Embryonic facial prominence (tissue), 1 donor: ENCODE data around the gene GTF3C5.
"Not testable (repeated sequence)": the region's sequence is repeated elsewhere in the genome, so short reads cannot be mapped to it uniquely, and the experiment has no call there.

Experiments used
- DNase-seq: peaks from one replicate; pipeline ENCODE4 v3.0.0-alpha.2; 2016; ENCODE audit errors: extremely low spot score

The GTF3C5 gene

GRCh38 chr9:133088756-133089155 is 58.0 kb downstream of the GTF3C5 start:
- no peak for DNase-seq

DNA sequence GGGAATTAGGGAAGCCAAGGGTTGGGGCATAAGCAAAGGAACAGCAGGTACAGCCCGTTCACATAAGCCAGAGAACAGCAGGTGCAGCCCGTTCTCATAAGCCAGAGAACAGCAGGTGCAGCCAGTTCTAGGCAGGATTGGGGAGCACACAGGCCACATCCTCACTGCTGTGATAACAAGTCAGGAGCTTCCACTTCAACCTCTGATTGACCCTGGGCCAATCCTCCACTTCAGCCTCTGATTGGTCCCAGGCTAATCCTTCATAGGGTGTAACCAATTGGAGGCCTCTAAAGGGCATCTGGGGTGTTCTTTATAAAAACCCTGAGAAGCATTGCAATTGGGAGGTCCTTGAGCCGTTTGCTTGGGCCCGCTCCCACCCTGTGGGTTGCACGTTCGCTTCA is 58.5 kb downstream of the GTF3C5 start:
- DNase-seq: no peak

- no peak for DNase-seq
Observed at GRCh38 chr9:133090187-133090586, 59.4 kb downstream of the GTF3C5 start.

DNA sequence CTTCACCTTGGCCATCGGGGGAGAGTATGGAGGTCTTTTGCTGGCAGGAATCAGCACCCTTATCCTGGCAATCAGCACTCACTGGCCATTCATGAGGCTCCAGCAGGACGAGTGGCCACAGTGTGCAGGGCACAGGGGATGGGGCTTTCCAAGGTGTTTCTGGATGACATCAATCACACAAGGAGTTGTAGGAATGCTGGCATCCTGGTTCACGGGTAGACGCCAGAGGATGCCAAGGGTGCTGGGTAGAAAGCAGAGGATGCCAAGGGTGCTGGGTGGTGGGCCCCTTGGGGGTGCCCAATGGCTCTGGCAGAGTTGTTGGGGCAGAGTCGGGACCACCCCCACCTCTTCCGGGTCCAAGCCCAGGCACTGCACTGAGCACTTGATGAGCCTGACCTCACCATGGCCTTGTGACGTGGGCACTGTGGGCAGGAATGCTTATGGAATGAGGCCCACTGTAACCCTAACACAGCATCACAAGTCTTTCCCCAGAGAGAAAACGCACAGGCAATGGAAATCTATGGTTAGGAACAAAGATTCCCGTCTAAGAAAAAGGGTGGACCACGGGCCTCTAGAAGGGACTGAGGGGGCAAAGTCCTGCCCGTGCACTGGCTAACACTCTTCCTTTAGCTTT is 60.1 kb downstream of the GTF3C5 start:
- no peak for DNase-seq

- not testable (repeated sequence) for DNase-seq
Observed at GRCh38 chr9:133094351-133094750, 63.6 kb downstream of the GTF3C5 start.

DNA sequence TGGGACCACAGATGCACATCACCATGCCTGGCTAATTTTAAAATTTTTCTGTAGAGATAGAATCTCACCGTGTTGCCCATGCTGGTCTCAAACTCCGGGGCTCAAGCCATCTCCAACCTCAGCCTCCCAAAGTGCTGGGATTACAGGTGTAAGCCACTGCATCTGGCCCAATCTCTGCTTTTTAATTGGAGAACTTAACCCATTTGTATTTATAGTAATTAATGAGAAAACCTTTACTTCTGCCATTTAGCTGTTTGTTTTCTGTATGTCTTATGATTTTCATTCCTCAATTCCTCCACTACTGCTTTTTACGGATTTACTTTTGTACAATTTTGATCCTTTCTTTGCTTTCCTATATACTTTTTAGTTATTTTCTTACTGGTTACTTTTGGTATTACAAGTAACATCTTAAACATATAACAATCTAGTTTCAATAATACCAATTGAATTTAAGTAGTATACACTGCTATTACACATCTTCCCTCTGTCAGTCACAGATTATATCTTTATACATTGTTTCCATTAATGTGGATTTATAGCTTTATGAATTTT is 64.1 kb downstream of the GTF3C5 start:
- DNase-seq: no peak

GRCh38 chr9:133098104-133098754 is 67.4 kb downstream of the GTF3C5 start:
- no peak for DNase-seq

GRCh38 chr9:133098871-133099270 is 68.1 kb downstream of the GTF3C5 start:
- DNase-seq: no peak

- no peak for DNase-seq
Observed at GRCh38 chr9:133099726-133100505, 69.1 kb downstream of the GTF3C5 start.

DNA sequence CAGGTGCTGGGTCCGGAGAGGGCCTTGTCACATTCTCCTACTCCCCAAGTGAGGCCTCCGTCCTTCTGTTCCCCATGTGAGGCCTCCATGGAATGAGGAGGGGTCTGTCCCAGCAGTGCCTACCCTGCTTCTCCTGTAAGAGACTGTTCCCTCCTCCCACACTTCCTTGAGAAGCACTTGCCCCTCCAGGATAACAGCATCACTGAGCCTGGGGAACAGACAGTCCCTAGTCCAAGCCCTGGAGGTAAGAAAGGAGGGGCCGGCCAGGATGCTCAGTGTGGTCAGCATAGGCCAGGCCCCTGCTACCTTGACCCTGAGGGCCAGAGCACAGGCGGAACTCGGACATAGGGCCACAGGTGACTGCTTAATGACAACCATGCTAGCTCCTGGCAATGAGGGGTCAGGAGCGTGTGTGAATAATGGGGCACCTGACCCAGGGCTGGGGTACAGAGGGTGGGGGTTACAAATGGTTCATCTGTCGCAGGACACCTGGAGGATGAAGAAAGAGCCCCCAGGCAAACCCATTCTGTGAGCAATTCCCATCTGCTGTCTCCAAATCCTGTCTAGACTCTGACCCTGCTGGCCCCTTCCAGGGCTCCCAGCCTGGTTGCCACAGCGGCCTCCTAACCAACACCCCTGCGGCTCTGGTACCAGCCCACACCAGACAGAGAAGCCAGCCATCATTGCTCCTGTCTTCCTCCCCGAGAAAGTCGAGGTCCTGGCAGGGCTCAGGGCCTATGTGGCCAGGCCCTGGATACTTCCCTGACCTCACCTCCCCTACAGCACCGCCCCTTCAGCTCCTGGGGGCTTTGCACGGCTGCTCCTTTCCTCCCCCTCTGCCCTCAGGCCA is 69.9 kb downstream of the GTF3C5 start:
- no peak for DNase-seq

DNA sequence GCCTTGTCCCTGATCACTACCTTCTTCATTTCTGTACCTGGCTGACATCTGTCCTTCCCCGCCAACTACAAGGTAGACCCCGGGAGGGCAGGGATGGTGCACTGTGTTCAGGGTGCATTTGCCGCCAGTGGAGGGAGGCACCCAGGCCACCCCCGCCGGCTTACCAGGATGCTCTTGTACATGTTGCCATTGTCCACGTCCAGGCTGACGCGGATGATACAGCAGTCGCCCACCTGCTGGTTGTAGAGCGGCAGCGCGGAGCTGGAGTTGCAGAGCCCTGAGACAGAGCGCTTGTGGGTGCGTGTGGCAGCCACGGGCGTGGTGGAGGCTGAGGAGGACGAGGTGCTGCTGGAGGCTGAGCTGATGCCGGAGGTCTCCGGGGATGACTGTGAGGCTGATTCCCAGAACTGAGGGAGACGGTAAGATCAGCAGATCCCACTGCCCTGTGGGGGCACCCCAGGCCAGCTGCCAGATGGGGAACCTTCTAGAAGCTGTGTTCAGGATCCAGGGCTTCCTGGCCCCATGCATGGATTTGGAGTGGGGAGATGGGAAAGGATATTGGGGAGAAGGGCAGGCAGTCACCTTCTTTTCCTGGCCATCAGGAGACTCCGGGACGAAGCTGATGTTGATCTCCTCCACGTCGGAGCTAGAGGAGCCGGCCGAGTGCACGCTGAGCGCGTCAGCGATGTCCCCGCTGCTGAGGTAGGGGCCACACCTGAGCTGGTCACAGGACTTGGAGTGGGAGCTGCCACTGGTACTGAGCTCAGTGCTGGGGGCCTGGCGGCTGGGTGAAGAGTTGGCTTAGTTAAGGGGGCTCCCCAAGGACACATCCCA is 70.8 kb downstream of the GTF3C5 start:
- no peak for DNase-seq

GRCh38 chr9:133102190-133103021 is 71.6 kb downstream of the GTF3C5 start:
- DNase-seq: no peak

DNA sequence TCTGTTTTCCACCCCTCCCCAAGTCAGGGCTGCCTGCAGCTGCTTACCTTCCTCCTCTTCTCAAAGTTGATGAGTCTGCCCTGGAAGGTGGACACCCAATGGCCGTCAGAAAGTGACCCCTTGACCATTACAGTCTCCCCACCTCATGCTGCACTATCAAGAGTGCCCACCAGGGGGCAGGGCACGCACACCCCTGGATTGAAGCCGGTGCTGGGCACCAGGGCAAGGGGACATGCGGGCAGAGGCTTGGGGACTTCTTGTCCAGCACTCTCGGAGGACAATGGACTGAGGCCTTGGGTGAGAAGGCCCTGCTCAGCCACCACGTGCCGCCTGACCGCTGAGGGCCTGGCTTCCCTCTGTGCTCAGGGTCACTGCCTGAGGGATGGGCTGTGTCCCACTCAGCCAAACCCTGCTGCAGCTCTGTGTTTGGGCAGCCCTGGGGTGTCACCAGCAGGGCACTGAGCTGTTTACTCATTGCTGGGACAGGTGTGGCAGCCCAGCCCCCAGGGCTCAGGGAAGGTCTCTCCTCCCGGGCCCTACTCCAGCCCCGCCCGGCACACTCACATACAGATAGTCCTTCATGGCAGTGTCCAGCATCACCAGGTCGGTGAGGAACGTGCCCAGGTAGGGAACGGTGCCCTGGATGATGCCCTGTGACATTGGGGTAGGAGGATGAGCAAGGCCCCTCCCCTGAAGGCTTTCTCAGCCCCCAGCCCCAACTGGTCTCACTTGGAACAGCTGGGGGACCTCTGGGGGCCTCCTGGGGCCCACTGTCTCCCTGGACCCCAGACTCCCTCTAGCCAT is 72.6 kb downstream of the GTF3C5 start:
- no peak for DNase-seq

DNA sequence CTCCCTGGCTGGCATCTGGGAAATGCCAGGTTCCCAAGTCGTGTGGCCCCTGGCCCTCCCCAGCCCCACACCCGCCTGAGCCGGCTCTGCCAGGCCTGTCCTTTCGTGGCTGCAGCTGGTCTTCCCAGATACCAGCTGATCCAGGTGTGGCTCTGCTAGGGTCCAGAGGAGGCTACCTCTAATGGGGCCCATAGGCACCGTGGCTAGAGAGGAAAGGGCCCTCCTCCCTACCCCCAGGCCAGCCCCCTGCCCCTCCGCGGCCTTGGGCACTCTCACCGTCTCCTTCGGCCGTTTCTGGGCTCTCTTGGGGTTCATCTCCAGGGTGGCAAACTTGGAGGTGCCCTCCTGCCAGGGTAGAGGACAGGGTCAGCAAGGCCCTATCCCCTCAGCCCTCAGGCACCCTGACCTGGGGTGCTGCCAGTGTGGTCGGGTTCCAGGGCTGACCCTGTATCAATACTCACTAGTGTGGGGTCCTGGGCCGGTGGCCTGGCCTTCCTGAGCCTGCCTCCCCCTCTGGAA is 73.2 kb downstream of the GTF3C5 start:
- DNase-seq: no peak

DNA sequence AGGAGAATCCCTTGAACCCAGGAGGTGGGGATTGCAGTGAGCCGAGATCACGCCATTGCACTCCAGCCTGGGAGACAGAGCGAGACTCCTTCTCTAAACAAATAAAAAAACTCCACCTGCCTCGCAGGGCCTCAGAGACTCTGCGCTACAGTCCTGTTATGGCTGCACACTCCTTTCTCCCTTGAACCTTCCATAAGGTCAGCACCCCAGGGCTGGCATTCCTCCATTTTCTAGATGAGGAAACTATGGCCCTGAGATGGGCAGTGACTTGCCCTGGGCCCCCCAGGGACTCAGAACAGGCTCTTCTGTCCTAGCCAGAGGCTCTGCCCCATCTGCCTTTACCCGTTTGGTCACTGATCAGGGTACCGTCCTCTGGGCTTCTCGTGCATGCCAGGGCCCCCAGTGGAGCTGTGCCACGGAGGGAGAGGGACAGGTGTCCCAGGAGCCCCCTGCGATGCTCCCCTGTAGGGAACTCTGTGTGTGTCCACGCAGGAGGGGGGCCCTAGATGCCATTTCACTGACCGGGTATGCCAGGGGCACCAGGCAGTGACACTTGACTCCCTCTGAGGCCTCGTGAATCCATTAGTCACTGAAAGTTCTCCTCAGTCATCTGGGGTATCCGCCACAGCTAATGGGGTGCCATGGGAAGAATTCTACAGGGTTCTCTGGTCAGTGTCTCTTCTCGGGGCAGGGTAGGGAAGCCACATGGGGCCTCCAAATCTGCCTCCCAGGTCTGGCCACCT is 74.1 kb downstream of the GTF3C5 start:
- DNase-seq: no peak

DNA sequence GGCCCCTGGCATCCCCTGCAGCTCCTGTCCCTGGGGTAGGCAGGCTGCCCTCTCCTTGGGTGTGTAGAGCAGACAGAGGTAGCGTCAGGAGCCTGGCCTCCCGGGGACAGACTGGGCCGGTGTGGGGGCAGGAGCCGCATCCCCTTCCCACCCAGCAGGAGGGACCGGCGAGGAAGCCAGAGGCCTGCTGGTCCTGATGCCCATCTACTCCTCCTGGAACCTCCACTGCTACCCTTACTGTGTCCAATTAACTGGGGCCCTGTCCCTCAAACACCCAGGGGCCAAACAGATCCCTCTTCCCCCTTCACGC is 74.6 kb downstream of the GTF3C5 start:
- DNase-seq: no peak

DNA sequence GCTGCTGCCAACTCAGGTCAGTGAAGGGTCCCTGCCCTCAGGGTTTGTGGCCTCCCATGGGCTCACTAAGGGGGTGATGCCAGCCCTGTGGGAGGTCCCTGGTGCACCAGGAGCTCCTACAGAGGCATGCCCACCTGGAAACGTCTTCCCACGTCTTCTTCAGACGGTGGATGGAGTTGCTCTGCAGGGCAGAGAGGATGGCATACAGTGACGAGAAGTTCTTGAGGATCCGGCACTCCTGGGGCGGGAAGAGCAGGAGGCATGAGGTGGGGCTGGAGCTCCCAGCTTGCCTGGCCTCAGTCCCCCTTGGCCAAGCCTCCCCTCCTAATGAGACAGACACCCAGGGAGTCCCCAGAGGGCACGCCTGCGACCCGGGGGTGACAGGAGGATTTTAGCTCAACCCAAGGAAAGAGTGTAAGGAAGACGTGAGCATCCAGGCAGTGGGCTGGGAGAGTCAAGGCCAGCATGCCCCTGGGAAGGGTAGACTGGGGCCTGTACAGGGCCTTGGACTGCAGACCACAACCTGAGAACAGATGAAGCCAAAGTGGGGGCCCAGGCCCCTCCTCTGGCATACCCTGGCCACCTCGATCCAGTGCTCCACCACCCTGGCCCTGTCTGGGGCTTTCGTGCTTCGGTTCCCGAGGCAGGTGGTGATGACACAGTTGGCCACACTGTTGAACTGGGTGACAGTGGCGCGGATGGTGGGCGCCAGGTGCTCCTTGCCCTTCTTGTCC is 75.9 kb downstream of the GTF3C5 start:
- DNase-seq: no peak
